Fibroblast of lung (primary cell): ENCODE results near the gene CCDC171. TPM values are rescaled to one million over a fixed set of nuclear protein-coding genes. Genes with fewer than 3 reads are reported as not detected.
A peak's percentile ranks its signal among the peaks of the same experiment; 100 is the strongest.

Experiments used
- DNase-seq, 2 donors: peaks; one replicate each; pipeline versions ENCODE4 v3.0.0 to v3.0.0-alpha.2; 2010; ENCODE audit warnings: low read depth in 2 of 2
- H2AFZ ChIP-seq: 2 replicates; pipeline ENCODE4 v1.5.1; 2012; ENCODE audit warnings: low read length, control low read depth, inconsistent platforms
- H3K27ac ChIP-seq: 2 replicates; pipeline ENCODE4 v1.5.1; 2011; ENCODE audit warnings: low read length, control low read depth; ENCODE audit not compliant: insufficient read depth
- H3K27me3 ChIP-seq: 2 replicates; pipeline ENCODE4 v1.5.1; 2011; ENCODE audit warnings: mild to moderate bottlenecking, low read length; ENCODE audit not compliant: control insufficient read depth, insufficient read depth
- H3K36me3 ChIP-seq: 2 replicates; pipeline ENCODE4 v1.5.1; 2011; ENCODE audit warnings: low read length; ENCODE audit not compliant: control insufficient read depth, insufficient read depth
- H3K4me1 ChIP-seq: 2 replicates; pipeline ENCODE4 v1.5.1; 2011; ENCODE audit warnings: low read length; ENCODE audit not compliant: control insufficient read depth, insufficient read depth; ENCODE audit errors: extremely low read depth
- H3K4me2 ChIP-seq: 2 replicates; pipeline ENCODE4 v1.5.1; 2011; ENCODE audit warnings: low read length, control low read depth; ENCODE audit not compliant: insufficient read depth; ENCODE audit errors: extremely low read depth
- H3K4me3 ChIP-seq, 4 experiments: fragments of 200-600 bp in 1 of 4; sonication (generic) in 1 of 4; replicated peaks in 1 of 4; 2 replicates each; pipeline ENCODE4 v1.5.1; 2011 to 2016; ENCODE audit warnings: low read length in 4 of 4, low read depth in 3 of 4, mild to moderate bottlenecking in 3 of 4, control low read depth in 2 of 4, inconsistent platforms in 1 of 4, mixed read lengths in 1 of 4; ENCODE audit not compliant: insufficient read depth in 1 of 4; ENCODE audit errors: control extremely low read depth in 1 of 4
- H3K79me2 ChIP-seq: 2 replicates; pipeline ENCODE4 v1.5.1; 2012; ENCODE audit warnings: mild to moderate bottlenecking, low read length, inconsistent platforms; ENCODE audit not compliant: control insufficient read depth, insufficient read depth
- H3K9ac ChIP-seq: 2 replicates; pipeline ENCODE4 v1.5.1; 2011; ENCODE audit warnings: mild to moderate bottlenecking, low read length, control low read depth; ENCODE audit not compliant: insufficient read depth
- H3K9me3 ChIP-seq: 2 replicates; pipeline ENCODE4 v1.5.1; 2012; ENCODE audit warnings: low read depth, low read length; ENCODE audit not compliant: control insufficient read depth, insufficient read depth
- H4K20me1 ChIP-seq: 2 replicates; pipeline ENCODE4 v1.5.1; 2011; ENCODE audit warnings: low read length; ENCODE audit not compliant: control insufficient read depth, insufficient read depth; ENCODE audit errors: extremely low read depth
- CTCF ChIP-seq, 2 donors: IDR thresholded peaks in 1 of 2; conservative IDR thresholded peaks in 1 of 2; 1 replicate in 1 of 2; 2 replicates in 1 of 2; pipeline ENCODE4 v1.5.1; 2011 to 2012; ENCODE audit warnings: low read length in 2 of 2, control low read depth in 1 of 2, inconsistent platforms in 1 of 2, low read depth in 1 of 2, mild to moderate bottlenecking in 1 of 2
- EZH2 ChIP-seq: IDR thresholded peaks from 2 replicates; pipeline ENCODE4 v1.5.1; 2012; ENCODE audit warnings: low read length, control low read depth, mild to moderate bottlenecking; ENCODE audit errors: missing control alignments
- polyA minus RNA-seq: library from RNA; depleted of rRNA, polyadenylated mRNA; stranded (reverse); fragments of >200 nt; gene quantifications from 2 replicates; pipeline ENCODE4 v1.2.3, GENCODE V29; 2011; ENCODE audit warnings: low replicate concordance
- polyA plus RNA-seq, 2 donors: library from polyadenylated mRNA; depleted of rRNA in 1 of 2; stranded (reverse) in 1 of 2; unstranded in 1 of 2; fragments of >200 nt; gene quantifications; 2 replicates each; pipeline ENCODE4 v1.2.1, GENCODE V29; 2011 to 2012; ENCODE audit warnings: missing spikeins in 1 of 2
- total RNA-seq: library from RNA; depleted of rRNA; stranded (reverse); fragments of >200 nt; gene quantifications from 2 replicates; pipeline ENCODE4 v1.2.1, GENCODE V29; 2014

CCDC171 gene
- 4.6 and 4.8 TPM in 2 replicates for total RNA-seq
- 0.55 and 0.62 TPM in 2 replicates for polyA plus RNA-seq
- polyA plus RNA-seq (2012) = 0.45 and 0.58 TPM in 2 replicates
- polyA minus RNA-seq = not detected in 2 replicates

GRCh38 chr9:15552636-15553527, at the start of gene CCDC171:
Gene CCDC171 (plus strand): TSS chr9:15553043. CDS start chr9:15564089, 11,046 bp downstream.
- Histone ChIP-seq H3K9me3 (no peaks in the 10 kb centered on the region), H3K4me2 (peak within 1 kb of the TSS; percentile 89), H3K79me2 (no peaks in the 10 kb centered on the region), H3K36me3 (no peaks in the 10 kb centered on the region), H2AFZ (peak within 1 kb of the TSS; percentile 95), H4K20me1 (no peaks in the 10 kb centered on the region), H3K27ac (peak within 1 kb of the TSS; percentile 78), H3K4me1 (no peaks in the 10 kb centered on the region), H3K4me3 (peak within 1 kb of the TSS; percentile 63 to 89 (median 75)), H3K27me3 (no peaks in the 10 kb centered on the region), H3K9ac (peak within 1 kb of the TSS; percentile 66)
- DNase-seq = peak; percentile 95 to 96
- TF ChIP-seq CTCF (conservative IDR thresholded peaks at IDR 0.05 in 1 of 2, IDR thresholded peaks at IDR 0.05 in 1 of 2; ENCODE audit: low read depth in 1 of 2, low read length in 2 of 2) (peak in 1 of 2 donors; percentile 2), EZH2 (no peak)

GRCh38 chr9:15505921-15506320, 46.9 kb upstream of the CCDC171 start:
- H3K27me3 ChIP-seq = no peaks in the 10 kb centered on the region
- H3K4me1 ChIP-seq = no peaks in the 10 kb centered on the region
- H3K36me3 ChIP-seq = peaks cover 3% of the 10 kb centered on the region
- no peak overlapping the region for H3K4me2 ChIP-seq
- H3K27ac ChIP-seq = no peak overlapping the region
- H4K20me1 ChIP-seq = no peaks in the 10 kb centered on the region
- H3K9ac ChIP-seq = no peak overlapping the region
- TF ChIP-seq EZH2 (no peak), CTCF (conservative IDR thresholded peaks at IDR 0.05 in 1 of 2, IDR thresholded peaks at IDR 0.05 in 1 of 2; ENCODE audit: low read depth in 1 of 2, low read length in 2 of 2) (no peak)
- peaks cover 28% of the 10 kb centered on the region for H3K79me2 ChIP-seq
- DNase-seq = no peak
- H3K4me3 ChIP-seq = no peak overlapping the region
- H3K9me3 ChIP-seq = no peaks in the 10 kb centered on the region
- H2AFZ ChIP-seq = no peak overlapping the region

- Histone ChIP-seq H3K9ac (peak overlapping the region; percentile 92), H2AFZ (peak overlapping the region; percentile 95), H3K27ac (peak overlapping the region; percentile 99), H3K79me2 (peaks cover 25% of the 10 kb centered on the region), H3K4me3 (peak overlapping the region; percentile 80 to 88 (median 88)), H4K20me1 (no peaks in the 10 kb centered on the region), H3K27me3 (no peaks in the 10 kb centered on the region), H3K9me3 (no peaks in the 10 kb centered on the region), H3K4me2 (peak overlapping the region; percentile 67), H3K36me3 (peaks cover 3% of the 10 kb centered on the region), H3K4me1 (no peaks in the 10 kb centered on the region)
- TF ChIP-seq CTCF (conservative IDR thresholded peaks at IDR 0.05 in 1 of 2, IDR thresholded peaks at IDR 0.05 in 1 of 2; ENCODE audit: low read depth in 1 of 2, low read length in 2 of 2) (no peak), EZH2 (no peak)
- DNase-seq = peak; percentile 20 to 36
Measured at GRCh38 chr9:15509931-15510788, 42.7 kb upstream of the CCDC171 start.
